Heart right ventricle (tissue), 16 donors: ENCODE measurements around the gene NECAB2. TPM values are rescaled to one million over a fixed set of nuclear protein-coding genes. Genes with fewer than 3 reads are reported as not detected.

ENCODE experiments used
- ATAC-seq, 8 donors: fragments of 200-7000 bp; cut with Tn5 transposase; one replicate each; pipeline ENCODE4 v1.9.1; 2020; ENCODE audit warnings: mild to moderate bottlenecking in 8 of 8, moderate library complexity in 8 of 8, moderate number of reproducible peaks in 1 of 8
- DNase-seq, 2 donors: peaks; one replicate each; pipeline ENCODE4 v3.0.0-alpha.2; 2020
- H3K27ac ChIP-seq, 10 donors: fragments of 200-600 bp; sonication (generic) in 2 of 10; one replicate each; pipeline versions ENCODE4 v1.5.0 to v1.8.0; 2020 to 2022; ENCODE audit warnings: mild to moderate bottlenecking in 3 of 10
- H3K27me3 ChIP-seq, 7 donors: fragments of 200-600 bp; one replicate each; pipeline ENCODE4 v1.8.0; 2021 to 2022; ENCODE audit warnings: mild to moderate bottlenecking in 2 of 7
- H3K36me3 ChIP-seq, 9 donors: fragments of 200-600 bp; sonication (generic) in 1 of 9; one replicate each; pipeline versions ENCODE4 v1.5.0 to v1.8.0; 2020 to 2022; ENCODE audit warnings: mild to moderate bottlenecking in 2 of 9
- H3K4me1 ChIP-seq, 9 donors: fragments of 200-600 bp; sonication (generic) in 1 of 9; one replicate each; pipeline versions ENCODE4 v1.5.0 to v1.8.0; 2020 to 2022; ENCODE audit warnings: mild to moderate bottlenecking in 4 of 9
- H3K4me3 ChIP-seq, 10 donors: fragments of 200-600 bp; sonication (generic) in 2 of 10; one replicate each; pipeline versions ENCODE4 v1.5.0 to v1.8.0; 2020 to 2022; ENCODE audit warnings: mild to moderate bottlenecking in 7 of 10, moderate library complexity in 2 of 10
- H3K9me3 ChIP-seq, 11 donors: fragments of 200-600 bp in 10 of 11; sonication (generic) in 2 of 11; one replicate each; pipeline versions ENCODE4 v1.5.0 to v1.8.0; 2013 to 2022; ENCODE audit warnings: mild to moderate bottlenecking in 2 of 11, control low read depth in 1 of 11, moderate library complexity in 1 of 11
- WGBS, 2 donors: extraction: QIAGEN DNeasy Blood & Tissue Kit; methylation state at CpG; one replicate each; pipeline ENCODE4 v1.1.7; 2013; ENCODE audit warnings: inconsistent platforms in 1 of 2; 5-methylcytosine and 5-hydroxymethylcytosine counted together
- intact Hi-C, 10 donors: fragments of 100-400 bp; cut with DNase I; formaldehyde crosslinking; loops; one replicate each; pipeline versions ENCODE4 v1.11.1 to v1.14.2; 2022
- polyA plus RNA-seq, 2 donors: library from polyadenylated mRNA; stranded (reverse); fragments of 200-250 nt; gene quantifications; one replicate each; pipeline ENCODE4 v1.2.3, GENCODE V29; 2013
- total RNA-seq, 10 donors: library from RNA; stranded (reverse); fragmentation: NEBNext Ultra II Directional in 3 of 10; extraction: Animal tissue kit (Norgen Biotek cat#: 25700) in 3 of 10; gene quantifications; one replicate each; pipeline versions ENCODE4 v1.2.1 to v1.2.4, GENCODE V29; 2021 to 2023
- TF ChIP-seq, protein P1 (sequence below), 9 donors: fragments of 200-600 bp; sonication (generic) in 2 of 9; IDR thresholded peaks; one replicate each; pipeline versions ENCODE4 v1.5.0 to v1.8.0; 2021 to 2022; ENCODE audit warnings: antibody characterized with exemption in 9 of 9, mild to moderate bottlenecking in 5 of 9, moderate library complexity in 1 of 9
- donor health status: Arrhythmogenic right ventricular cardiomyopathy.
- donor health status: ischemic (EF 13 %, LVEDD 7.1; RV severe dilation, severe dysfunction).
- donor health status: healthy with polysubstance abuse.
- donor health status: DM: no; HTN: yes; CAD: no.
- donor health status: DM: no; HTN: no; CAD: no.
- donor health status: ischemic (EF 25% LVEDD 6.9; RV normal size, moderate dysfunction).
- donor health status: ischemic (EF 25% LVEDD 5.7; RV mildly dilated, moderate dysfunction).
- donor health status: healthy.
- donor health status: DM: yes; HTN: yes; CAD: no.
- donor health status: Ischemic cardiomyopathy.
- donor health status: ischemic (EF 35%, LVEDD 5.7; RV mildly dilated, moderate dysfunction).
- donor health status: nonischemic (EF 11% LVEDD 7.7; RV severe dilation, severe dysfunction).
- donor health status: DM: yes; HTN: yes; CAD: no.
- donor health status: PGD.
- donor health status: ischemic (EF 29% LVEDD 5.4; RV normal size, mild dysfunction).
- donor health status: nonischemic (EF 23%, LVEDD 6.1; RV moderate dilation, normal function).

NECAB2 gene
- total and polyA plus RNA-seq, 12 donors = 0.32 to 3.2 (median 1.0) TPM

DNA sequence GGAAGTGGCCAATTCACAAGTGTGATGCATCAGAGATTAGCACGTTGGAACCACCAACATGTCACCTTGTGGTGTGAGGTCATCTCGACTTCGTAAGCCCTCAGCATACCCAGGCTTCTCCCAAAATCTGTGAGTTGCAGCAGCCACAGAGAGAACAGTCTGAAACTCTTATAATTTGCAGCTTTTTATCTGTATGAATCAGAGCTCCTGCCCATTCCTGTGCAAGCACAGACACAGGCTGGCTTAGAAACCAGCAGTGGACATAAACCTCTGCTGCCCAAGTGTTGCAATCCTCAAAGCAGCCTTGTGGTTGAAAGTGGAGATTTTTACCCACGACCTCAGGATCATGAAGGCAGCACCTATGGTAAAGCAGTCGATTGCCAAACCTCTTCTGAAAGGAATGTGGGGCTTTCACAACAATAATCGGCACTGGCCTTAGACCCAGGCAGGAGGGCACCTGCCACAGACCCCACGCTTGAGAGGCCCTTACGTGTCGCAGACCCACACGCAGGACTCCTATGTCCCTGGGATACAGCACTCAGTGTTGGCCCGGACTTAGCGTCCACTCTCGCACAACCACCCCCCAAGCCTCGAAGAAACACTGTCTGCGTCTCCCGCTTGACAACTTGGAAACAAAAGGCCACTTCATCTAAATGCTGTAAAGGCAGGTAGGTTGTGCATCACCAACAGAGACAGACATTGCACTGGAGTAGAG lies 39.5 kb upstream of the NECAB2 start:
- TF ChIP-seq, protein P1, sequence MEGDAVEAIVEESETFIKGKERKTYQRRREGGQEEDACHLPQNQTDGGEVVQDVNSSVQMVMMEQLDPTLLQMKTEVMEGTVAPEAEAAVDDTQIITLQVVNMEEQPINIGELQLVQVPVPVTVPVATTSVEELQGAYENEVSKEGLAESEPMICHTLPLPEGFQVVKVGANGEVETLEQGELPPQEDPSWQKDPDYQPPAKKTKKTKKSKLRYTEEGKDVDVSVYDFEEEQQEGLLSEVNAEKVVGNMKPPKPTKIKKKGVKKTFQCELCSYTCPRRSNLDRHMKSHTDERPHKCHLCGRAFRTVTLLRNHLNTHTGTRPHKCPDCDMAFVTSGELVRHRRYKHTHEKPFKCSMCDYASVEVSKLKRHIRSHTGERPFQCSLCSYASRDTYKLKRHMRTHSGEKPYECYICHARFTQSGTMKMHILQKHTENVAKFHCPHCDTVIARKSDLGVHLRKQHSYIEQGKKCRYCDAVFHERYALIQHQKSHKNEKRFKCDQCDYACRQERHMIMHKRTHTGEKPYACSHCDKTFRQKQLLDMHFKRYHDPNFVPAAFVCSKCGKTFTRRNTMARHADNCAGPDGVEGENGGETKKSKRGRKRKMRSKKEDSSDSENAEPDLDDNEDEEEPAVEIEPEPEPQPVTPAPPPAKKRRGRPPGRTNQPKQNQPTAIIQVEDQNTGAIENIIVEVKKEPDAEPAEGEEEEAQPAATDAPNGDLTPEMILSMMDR (IDR thresholded peaks at IDR 0.05) = no peak
- 85 to 87% methylated on average over 16 of the region's 16 CpGs for WGBS, 2 donors
- H3K27ac ChIP-seq = no peak overlapping the region
- no peak for DNase-seq
- H3K4me1 ChIP-seq = peaks cover 0 to 33% (median 17%) of the 10 kb centered on the region in 9 donors
- H3K4me3 ChIP-seq = no peak overlapping the region
- no peaks in the 10 kb centered on the region for H3K9me3 ChIP-seq
- no peaks in the 10 kb centered on the region for H3K27me3 ChIP-seq
- no peak for ATAC-seq
- intact Hi-C loops = loop anchor here in 2 of 10 donors (10.0 kb wide), 1 partner anchor 104 kb away; no protein-coding TSS in a partner anchor
- peaks cover 0 to 24% (median 0%) of the 10 kb centered on the region in 9 donors for H3K36me3 ChIP-seq

DNA sequence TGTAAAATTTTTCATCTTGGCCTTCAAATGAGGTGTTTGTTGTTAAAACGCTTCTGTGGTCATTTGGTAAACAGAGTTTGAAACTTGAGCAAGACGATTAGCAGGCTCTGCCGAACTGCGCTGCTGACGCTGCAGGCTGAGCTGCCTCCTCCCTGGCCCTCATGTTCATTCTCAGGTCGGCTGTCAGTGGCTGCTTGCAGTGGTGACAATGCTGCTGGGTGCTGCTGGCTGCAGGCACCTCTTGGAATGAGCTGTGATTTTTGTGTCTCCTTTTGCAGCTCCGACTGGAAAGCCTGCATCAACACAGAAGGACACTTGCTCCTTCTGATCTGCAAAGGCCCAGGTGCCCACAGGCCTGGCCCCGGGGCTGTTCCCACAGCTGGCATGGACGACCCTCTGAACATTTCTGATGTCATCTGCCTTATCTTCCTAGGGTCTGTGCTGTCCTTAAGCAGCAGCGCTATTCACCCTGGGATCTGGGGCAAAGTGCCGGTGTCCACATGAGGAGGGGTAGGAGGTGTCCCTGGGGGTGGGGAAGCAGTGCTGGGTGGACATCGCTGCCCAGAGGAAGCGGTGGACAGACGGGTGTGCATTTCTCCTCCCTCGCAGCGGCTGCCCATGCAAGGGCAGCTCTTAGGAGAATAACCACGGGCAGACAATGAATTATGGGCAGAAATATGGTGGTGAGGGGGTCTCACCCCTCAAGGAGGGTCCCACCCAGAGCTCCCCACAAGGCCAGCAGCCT lies 38.1 kb upstream of the NECAB2 start:
- intact Hi-C loops = loop anchor here in 2 of 10 donors (10.0 kb wide), 1 partner anchor 105 kb away; no protein-coding TSS in a partner anchor
- Histone ChIP-seq H3K4me1 (peaks cover 0 to 33% (median 17%) of the 10 kb centered on the region in 9 donors), H3K4me3 (no peak overlapping the region), H3K9me3 (no peaks in the 10 kb centered on the region), H3K27me3 (no peaks in the 10 kb centered on the region), H3K36me3 (peaks cover 0 to 14% (median 0%) of the 10 kb centered on the region in 9 donors), H3K27ac (peak overlapping the region in 1 of 10 donors; percentile 1)
- TF ChIP-seq, protein P1 (IDR thresholded peaks at IDR 0.05) = no peak
- DNase-seq = no peak
- ATAC-seq = peak in 1 of 8 donors; percentile 44
- 57 to 60% methylated on average over 17 of the region's 17 CpGs for WGBS, 2 donors

DNA sequence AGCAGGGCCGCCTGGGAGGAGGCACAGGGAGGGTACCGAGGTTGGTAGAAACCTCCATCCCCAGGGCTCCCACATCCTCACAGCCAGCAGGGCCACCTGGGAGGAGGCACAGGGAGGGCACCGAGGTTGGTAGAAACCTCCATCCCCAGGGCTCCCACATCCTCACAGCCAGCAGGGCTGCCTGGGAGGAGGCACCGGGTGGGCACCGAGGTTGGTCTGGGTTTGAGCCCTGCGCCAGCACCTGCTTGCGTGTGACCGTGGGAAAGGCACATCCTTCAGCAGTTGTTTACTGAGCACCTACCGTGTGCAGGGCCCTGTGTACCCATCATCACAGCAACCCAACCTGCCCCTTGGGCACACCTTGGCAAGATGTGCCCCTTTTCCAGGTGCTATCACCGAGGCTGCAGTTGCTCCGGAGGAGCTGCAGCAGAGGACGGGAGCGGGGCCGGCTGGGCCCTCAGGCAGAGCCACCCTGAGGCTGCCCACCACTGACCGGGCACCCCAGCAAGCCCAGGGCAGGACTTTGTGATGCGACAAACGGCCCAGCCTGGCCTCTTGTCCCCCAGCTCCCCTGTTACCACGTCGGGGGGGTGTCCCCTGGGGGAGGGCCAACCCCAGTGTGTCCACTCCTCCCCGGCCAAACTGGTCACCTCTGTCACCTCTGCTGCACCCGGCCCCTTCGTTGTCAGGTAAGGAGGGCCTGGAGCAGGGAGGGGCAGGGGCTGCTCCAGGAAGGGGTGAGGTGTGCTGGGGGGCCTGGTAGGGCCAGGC lies 37.1 kb upstream of the NECAB2 start:
- ATAC-seq (peak in 1 of 8 donors; percentile 7), DNase-seq (no peak)
- H3K36me3 ChIP-seq = peaks cover 0 to 8% (median 0%) of the 10 kb centered on the region in 9 donors
- H3K27ac ChIP-seq = peak overlapping the region in 1 of 10 donors; percentile 1
- no peaks in the 10 kb centered on the region for H3K9me3 ChIP-seq
- H3K27me3 ChIP-seq = no peaks in the 10 kb centered on the region
- H3K4me1 ChIP-seq = peaks cover 0 to 30% (median 16%) of the 10 kb centered on the region in 9 donors
- 86% methylated on average over 22 of the region's 22 CpGs for WGBS, 2 donors
- TF ChIP-seq, protein P1 (IDR thresholded peaks at IDR 0.05) = no peak
- H3K4me3 ChIP-seq = no peak overlapping the region
- intact Hi-C loops = no loop called here

DNA sequence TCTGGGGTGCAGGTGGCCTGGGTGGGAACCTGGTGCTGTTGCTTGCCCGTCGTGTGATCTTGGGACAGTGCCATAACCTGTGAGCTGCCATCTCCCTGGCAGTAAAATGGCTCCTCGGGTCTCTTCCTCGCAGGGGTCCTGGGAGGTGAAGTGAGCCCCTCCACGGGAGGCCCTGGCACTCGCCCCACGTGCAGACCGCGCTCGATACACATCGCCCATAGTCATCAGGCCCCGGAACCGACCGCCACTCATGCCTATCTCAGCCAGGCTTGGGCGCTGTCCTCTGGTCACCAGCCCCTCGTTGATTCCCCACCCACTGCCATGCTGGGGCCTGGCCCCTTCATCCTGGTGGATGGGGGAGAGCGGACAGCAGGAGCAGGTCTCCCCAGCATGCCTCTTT lies 36.5 kb upstream of the NECAB2 start:
- ATAC-seq (peak in 1 of 8 donors; percentile 5), DNase-seq (no peak)
- H3K4me3 ChIP-seq = no peak overlapping the region
- peaks cover 0 to 24% (median 14%) of the 10 kb centered on the region in 9 donors for H3K4me1 ChIP-seq
- H3K36me3 ChIP-seq = peaks cover 0 to 8% (median 0%) of the 10 kb centered on the region in 9 donors
- H3K27ac ChIP-seq = no peak overlapping the region
- TF ChIP-seq, protein P1 (IDR thresholded peaks at IDR 0.05) = no peak
- intact Hi-C loops = no loop called here
- no peaks in the 10 kb centered on the region for H3K27me3 ChIP-seq
- H3K9me3 ChIP-seq = no peaks in the 10 kb centered on the region
- 88 to 92% methylated on average over 17 of the region's 17 CpGs for WGBS, 2 donors
